K562 (cell line): ENCODE results near the gene CHD6. TPM values are rescaled to one million over a fixed set of nuclear protein-coding genes. Genes with fewer than 3 reads are reported as not detected.

Experiments
- ATAC-seq: fragments of 200-7000 bp; cut with Tn5 transposase; 3 replicates; pipeline ENCODE4 v1.9.1; 2020; ENCODE audit warnings: moderate library complexity
- BruUV-seq: library from RNA; stranded (reverse); fragments of 400-500 nt; replicated peaks from 2 replicates; lab custom pipeline; 2021; lab: Mats Ljungman, UMichigan
- CTCF ChIA-PET: fragments of 300-600 bp; formaldehyde crosslinking; extraction: SDS; loops from one replicate; lab custom pipeline; 2021; ENCODE audit warnings: low intra/inter-chr PET ratio; lab: Yijun Ruan, JAX
- POLR2A ChIA-PET: fragments of 300-600, 350-650 bp; sonication (Branson Sonifier 250); formaldehyde crosslinking; extraction: SDS; loops from one replicate; lab custom pipeline; 2021; ENCODE audit warnings: antibody characterized with exemption, inconsistent platforms; lab: Yijun Ruan, JAX
- DNase-seq, 4 experiments: peaks; one replicate each; pipeline versions ENCODE4 v3.0.0 to v3.0.0-alpha.2; 2011 to 2018; ENCODE audit warnings: low spot score in 3 of 4, mixed read lengths in 3 of 4; ENCODE audit errors: extremely low read depth in 1 of 4
- FAIRE-seq: peaks from 2 replicates; lab custom pipeline; 2011; peaks lifted over from hg19 to GRCh38; lab: Jason Lieb, UNC
- H2AFZ ChIP-seq: 2 replicates; pipeline ENCODE4 v1.6.0; 2011; ENCODE audit warnings: low read depth, low read length, control low read depth, inconsistent platforms
- H3K27ac ChIP-seq: fragments of 200-600 bp; 3 replicates; pipeline ENCODE4 v1.8.0; 2011; ENCODE audit warnings: low read depth, mild to moderate bottlenecking, control low read depth, inconsistent platforms, low read length, moderate library complexity, mixed read lengths; ENCODE audit errors: extremely low read depth
- H3K27me3 ChIP-seq, 2 experiments: fragments of 300-600 bp in 1 of 2; 2 replicates in 1 of 2; 3 replicates in 1 of 2; pipeline versions ENCODE4 v1.6.0 to v1.8.0; 2011; ENCODE audit warnings: inconsistent platforms in 2 of 2, low read length in 2 of 2, mild to moderate bottlenecking in 1 of 2, mixed read lengths in 1 of 2, moderate library complexity in 1 of 2; ENCODE audit not compliant: control insufficient read depth in 2 of 2, insufficient read depth in 2 of 2
- H3K36me3 ChIP-seq: fragments of 300-600 bp; 3 replicates; pipeline ENCODE4 v1.8.0; 2011; ENCODE audit warnings: mild to moderate bottlenecking, low read length, inconsistent platforms; ENCODE audit not compliant: control insufficient read depth, insufficient read depth
- H3K4me1 ChIP-seq, 2 experiments: fragments of 200-600 bp in 1 of 2; replicated peaks in 1 of 2; 2 replicates in 1 of 2; 3 replicates in 1 of 2; pipeline versions ENCODE4 v1.5.1 to v1.8.0; 2011; ENCODE audit warnings: inconsistent platforms in 2 of 2, low read length in 2 of 2, mild to moderate bottlenecking in 1 of 2, mixed read lengths in 1 of 2, moderate library complexity in 1 of 2; ENCODE audit not compliant: control insufficient read depth in 2 of 2, insufficient read depth in 2 of 2
- H3K4me2 ChIP-seq: 2 replicates; pipeline ENCODE4 v1.6.1; 2011; ENCODE audit warnings: low read length, control low read depth, inconsistent platforms, mixed read lengths; ENCODE audit not compliant: insufficient read depth
- H3K4me3 ChIP-seq: fragments of 200-600 bp; sonication (generic), shearing (Covaris generic); 2 replicates; pipeline ENCODE4 v1.5.1; 2016; ENCODE audit warnings: control low read depth, inconsistent platforms
- H3K79me2 ChIP-seq: fragments of 200-600 bp; 3 replicates; pipeline ENCODE4 v1.8.0; 2011; ENCODE audit warnings: low read length, inconsistent platforms; ENCODE audit not compliant: control insufficient read depth, insufficient read depth
- H3K9ac ChIP-seq, 2 experiments: 2 replicates each; pipeline versions ENCODE4 v1.6.0 to v1.6.1; 2011; ENCODE audit warnings: low read depth in 2 of 2, low read length in 2 of 2, control low read depth in 1 of 2, inconsistent platforms in 1 of 2, mild to moderate bottlenecking in 1 of 2, mixed read lengths in 1 of 2; ENCODE audit not compliant: insufficient read depth in 1 of 2
- H3K9me1 ChIP-seq: one replicate; pipeline ENCODE4 v1.6.0; 2011; ENCODE audit warnings: inconsistent platforms, mild to moderate bottlenecking, low read length, moderate library complexity; ENCODE audit not compliant: control insufficient read depth, insufficient read depth
- H3K9me3 ChIP-seq: replicated peaks from 2 replicates; pipeline ENCODE4 v1.5.1; 2011; ENCODE audit warnings: low read depth, low read length, inconsistent platforms; ENCODE audit not compliant: control insufficient read depth, insufficient read depth
- H4K20me1 ChIP-seq: replicated peaks from 2 replicates; pipeline ENCODE4 v1.6.1; 2011; ENCODE audit warnings: low read length, inconsistent platforms, mixed read lengths; ENCODE audit not compliant: control insufficient read depth, insufficient read depth
- ELK1 ChIP-seq: sonication (generic); formaldehyde crosslinking; IDR thresholded peaks from 2 replicates; pipeline ENCODE4 v1.8.1; 2022; ENCODE audit warnings: missing genetic modification reagents
- KAT8 ChIP-seq: fragments of 450-650 bp; IDR thresholded peaks from 2 replicates; pipeline ENCODE4 v1.6.1; 2016; ENCODE audit warnings: low read depth, mild to moderate bottlenecking
- MTA3 ChIP-seq: fragments of 450-650 bp; formaldehyde crosslinking; IDR thresholded peaks from 2 replicates; pipeline ENCODE4 v1.6.1; 2017; ENCODE audit warnings: mild to moderate bottlenecking, borderline replicate concordance
- NR1H2 ChIP-seq: sonication (generic); formaldehyde crosslinking; IDR thresholded peaks from 2 replicates; pipeline ENCODE4 v1.4.0; 2020; ENCODE audit warnings: mild to moderate bottlenecking, missing genetic modification reagents
- PBX2 ChIP-seq, 2 experiments: IDR thresholded peaks in 1 of 2; conservative IDR thresholded peaks in 1 of 2; 2 replicates each; pipeline ENCODE4 v1.6.1; 2016; ENCODE audit warnings: low read depth in 2 of 2, mild to moderate bottlenecking in 1 of 2, missing compliant biosample characterization in 1 of 2, missing genetic modification characterization in 1 of 2, moderate library complexity in 1 of 2
- ZBTB12 ChIP-seq: fragments of 250-450 bp; sonication (Bioruptor Pico); IDR thresholded peaks from 2 replicates; pipeline ENCODE4 v1.4.0; 2020
- WGBS: fragments of 100-300 bp; shearing (Covaris generic); methylation state at CpG from one replicate; pipeline ENCODE4 v1.1.6; 2016; ENCODE audit warnings: low coverage, mixed read lengths; ENCODE audit not compliant: insufficient coverage; ENCODE audit errors: missing lambda C conversion rate; 5-methylcytosine and 5-hydroxymethylcytosine counted together
- in situ Hi-C: fragments of 300-500 bp; cut with MboI; formaldehyde crosslinking; loops from 4 replicates; pipeline ENCODE4 v1.15.0; 2018; ENCODE audit warnings: inconsistent platforms, mixed read lengths
- intact Hi-C: fragments of 100-400 bp; cut with micrococcal nuclease; formaldehyde crosslinking; loops from 2 replicates; pipeline ENCODE4 v1.14.2; 2022
- polyA plus RNA-seq, 8 experiments: library from polyadenylated mRNA; depleted of rRNA in 4 of 8; stranded (reverse) in 5 of 8; unstranded in 3 of 8; fragments of >200 nt; fragmentation: Nextera tagmentation in 2 of 8; fragmentation: Illumina TruSeq in 1 of 8; extraction: Ambion mirVana in 2 of 8; extraction: Trizol in 1 of 8; gene quantifications; 2 replicates each; pipeline versions ENCODE4 v1.2.1 to v1.2.3, GENCODE V29; 2011 to 2014; ENCODE audit warnings: inconsistent platforms in 1 of 8, missing spikeins in 1 of 8
- total RNA-seq, 7 experiments: library from RNA; depleted of rRNA in 6 of 7; stranded (reverse); fragments of >200 nt in 6 of 7; fragmentation: Illumina TruSeq in 2 of 7; extraction: Trizol in 2 of 7; gene quantifications; 2 replicates each; pipeline versions ENCODE4 v1.2.1 to v1.2.3, GENCODE V29; 2011 to 2021; ENCODE audit warnings: low replicate concordance in 1 of 7

The CHD6 gene
- total and polyA plus RNA-seq, 9 of the 15 experiments (the other 6 are each of a cell fraction or from before 2014, with no cell fraction given), result 3.9 to 24.2 (median 12.8) TPM

- CTCF ChIA-PET, result no interaction called here
- POLR2A ChIA-PET, result no interaction called here
Measured at GRCh38 chr20:41580350-41580749, 37.8 kb downstream of the CHD6 start.

More at GRCh38 chr20:41580350-41580749, 37.8 kb downstream of the CHD6 start:
- ATAC-seq (no peak), DNase-seq (no peak), FAIRE-seq (no peak)
- BruUV-seq, result no TSS peak
- TF ChIP-seq PBX2 (CRISPR knock-in tag; IDR thresholded peaks at IDR 0.05; ENCODE audit: low read depth), result no peak
- TF ChIP-seq PBX2 (tag; conservative IDR thresholded peaks at IDR 0.05; ENCODE audit: low read depth), result no peak
- TF ChIP-seq KAT8, result no peak
- no peak for TF ChIP-seq MTA3
- TF ChIP-seq NR1H2 (CRISPR knock-in tag), result no peak
- TF ChIP-seq ZBTB12, result no peak
- no peak for TF ChIP-seq ELK1
- in situ Hi-C loops (no loop called here), intact Hi-C loops (no loop called here)
- Histone ChIP-seq H3K27ac (no peak overlapping the region), H3K9me3 (no peaks in the 10 kb centered on the region), H2AFZ (no peak overlapping the region), H3K36me3 (no peaks in the 10 kb centered on the region), H3K4me3 (no peak overlapping the region), H3K9me1 (no peaks in the 10 kb centered on the region), H3K9ac (no peak overlapping the region), H4K20me1 (peaks cover 6% of the 10 kb centered on the region; the same call in 1 of the 2 replicates), H3K27me3 (no peaks in the 10 kb centered on the region), H3K4me1 (peaks cover 0 to 4% of the 10 kb centered on the region in 2 experiments; a peak in 1 of 5 replicates), H3K4me2 (no peak overlapping the region), H3K79me2 (peaks cover 87% of the 10 kb centered on the region)
- 40% methylated on average over 2 of the region's 2 CpGs for WGBS
